AG10803 (cell line): ENCODE data around the gene NLRC3.

ENCODE experiments used
- DNase-seq: peaks from one replicate; pipeline ENCODE4 v3.0.0; 2010; ENCODE audit warnings: low read depth
- H3K4me3 ChIP-seq: 2 replicates; pipeline ENCODE4 v1.5.1; 2011; ENCODE audit warnings: mild to moderate bottlenecking, low read length, control low read depth
- CTCF ChIP-seq: conservative IDR thresholded peaks from 2 replicates; pipeline ENCODE4 v1.5.1; 2011; ENCODE audit warnings: mild to moderate bottlenecking, low read length, control low read depth, inconsistent platforms

Gene NLRC3

DNA sequence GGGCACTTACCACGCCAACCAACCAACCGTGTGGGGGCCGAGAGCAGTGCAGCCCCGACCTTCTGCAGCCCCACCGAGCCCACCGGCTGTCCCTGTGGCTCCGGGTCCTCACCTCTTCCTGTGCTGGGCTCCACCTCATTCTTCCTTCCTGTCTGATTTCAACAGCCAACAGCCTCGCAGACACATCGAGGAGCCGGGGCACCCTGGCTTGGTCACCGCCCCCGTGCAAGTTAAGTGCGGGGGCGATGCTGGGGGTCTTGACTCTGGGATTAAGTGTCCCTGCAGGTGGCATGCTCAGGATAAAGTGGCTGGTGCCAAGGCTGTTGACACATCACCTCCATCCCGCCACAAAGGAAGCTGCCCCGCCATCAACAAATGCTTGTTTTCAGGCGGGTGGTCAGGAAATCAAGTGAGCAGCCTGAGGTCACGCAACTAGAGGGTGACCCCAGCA is at the start of gene NLRC3:
Gene NLRC3, minus strand, starts transcription at position 102 of the 451 bp plus-strand sequence. CDS start 12,367 bp downstream, outside the sequence.
- TF ChIP-seq CTCF = no peak
- H3K4me3 ChIP-seq = no peak within 1 kb of the TSS
- no peak for DNase-seq

- no peak for TF ChIP-seq CTCF
- peak; percentile 34 for DNase-seq
- no peak overlapping the region for H3K4me3 ChIP-seq
These were observed 48.9 kb upstream of the NLRC3 start for GRCh38 chr16:3625911-3626732.

DNA sequence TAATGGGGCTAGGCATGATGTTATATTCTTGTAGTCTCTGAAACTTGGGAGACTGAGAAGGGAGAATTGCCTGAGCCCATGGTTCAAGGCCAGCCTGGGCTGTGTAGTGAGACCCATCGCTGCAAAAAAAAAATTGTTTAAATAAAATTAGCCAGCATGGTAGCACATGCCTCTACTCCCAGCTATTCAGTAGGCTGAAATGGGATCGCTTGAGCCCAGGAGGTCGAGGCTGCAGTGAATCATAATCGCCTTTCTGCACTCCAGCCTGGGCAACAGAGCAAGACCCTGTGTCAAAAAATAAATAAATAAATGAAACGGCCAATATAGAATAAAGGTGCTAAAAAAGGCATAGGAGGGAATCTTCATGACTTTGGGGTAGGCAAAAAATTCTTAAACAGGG is 48.1 kb upstream of the NLRC3 start:
- no peak overlapping the region for H3K4me3 ChIP-seq
- DNase-seq = no peak
- no peak for TF ChIP-seq CTCF

DNA sequence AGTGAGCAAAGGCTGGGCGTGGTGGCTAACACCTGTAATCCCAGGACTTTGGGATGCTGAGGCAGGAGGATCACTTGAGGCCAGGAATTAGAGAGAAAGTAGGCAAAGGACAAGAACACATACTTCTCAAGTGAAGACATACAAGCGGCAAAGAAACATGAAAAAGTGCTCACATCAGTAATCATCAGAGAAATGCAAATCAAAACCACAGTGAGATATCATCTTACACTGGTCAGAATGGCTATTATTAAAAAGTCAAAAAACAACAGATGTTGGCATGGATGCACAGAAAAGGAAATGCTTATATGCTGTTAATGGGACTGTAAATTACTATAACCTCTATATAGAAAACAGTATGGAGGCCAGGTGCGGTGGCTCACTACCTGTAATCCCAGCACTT is 46.4 kb upstream of the NLRC3 start:
- TF ChIP-seq CTCF = no peak
- no peak for DNase-seq
- H3K4me3 ChIP-seq = no peak overlapping the region

DNA sequence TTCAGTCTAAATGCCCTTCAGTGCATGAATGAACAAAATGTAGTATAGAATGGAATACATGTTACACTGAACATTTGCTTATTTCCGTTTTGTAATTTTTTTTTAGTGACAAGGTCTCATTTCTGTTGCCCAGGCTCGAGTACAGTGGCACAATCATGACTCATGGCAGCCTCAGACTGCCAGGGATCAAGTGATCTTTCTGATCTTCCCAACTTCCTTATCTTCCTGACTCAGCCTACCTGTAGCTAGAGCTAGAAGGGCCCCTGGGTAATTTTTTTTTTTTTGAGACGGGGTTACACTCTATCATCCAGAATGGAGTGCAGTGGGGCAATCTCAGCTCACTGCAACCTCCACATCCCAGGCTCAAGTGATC is 41.6 kb upstream of the NLRC3 start:
- DNase-seq = no peak
- no peak overlapping the region for H3K4me3 ChIP-seq
- no peak for TF ChIP-seq CTCF

- peak overlapping the region; percentile 98 for H3K4me3 ChIP-seq
- no peak for DNase-seq
- no peak for TF ChIP-seq CTCF
These were observed 35.6 kb upstream of the NLRC3 start for GRCh38 chr16:3612510-3613466.
